ENCODE data around the gene ARHGAP31.
"Not testable (repeated sequence)": the region's sequence is repeated elsewhere in the genome, so short reads cannot be mapped to it uniquely, and the experiment has no call there.

ARHGAP31 gene

DNA sequence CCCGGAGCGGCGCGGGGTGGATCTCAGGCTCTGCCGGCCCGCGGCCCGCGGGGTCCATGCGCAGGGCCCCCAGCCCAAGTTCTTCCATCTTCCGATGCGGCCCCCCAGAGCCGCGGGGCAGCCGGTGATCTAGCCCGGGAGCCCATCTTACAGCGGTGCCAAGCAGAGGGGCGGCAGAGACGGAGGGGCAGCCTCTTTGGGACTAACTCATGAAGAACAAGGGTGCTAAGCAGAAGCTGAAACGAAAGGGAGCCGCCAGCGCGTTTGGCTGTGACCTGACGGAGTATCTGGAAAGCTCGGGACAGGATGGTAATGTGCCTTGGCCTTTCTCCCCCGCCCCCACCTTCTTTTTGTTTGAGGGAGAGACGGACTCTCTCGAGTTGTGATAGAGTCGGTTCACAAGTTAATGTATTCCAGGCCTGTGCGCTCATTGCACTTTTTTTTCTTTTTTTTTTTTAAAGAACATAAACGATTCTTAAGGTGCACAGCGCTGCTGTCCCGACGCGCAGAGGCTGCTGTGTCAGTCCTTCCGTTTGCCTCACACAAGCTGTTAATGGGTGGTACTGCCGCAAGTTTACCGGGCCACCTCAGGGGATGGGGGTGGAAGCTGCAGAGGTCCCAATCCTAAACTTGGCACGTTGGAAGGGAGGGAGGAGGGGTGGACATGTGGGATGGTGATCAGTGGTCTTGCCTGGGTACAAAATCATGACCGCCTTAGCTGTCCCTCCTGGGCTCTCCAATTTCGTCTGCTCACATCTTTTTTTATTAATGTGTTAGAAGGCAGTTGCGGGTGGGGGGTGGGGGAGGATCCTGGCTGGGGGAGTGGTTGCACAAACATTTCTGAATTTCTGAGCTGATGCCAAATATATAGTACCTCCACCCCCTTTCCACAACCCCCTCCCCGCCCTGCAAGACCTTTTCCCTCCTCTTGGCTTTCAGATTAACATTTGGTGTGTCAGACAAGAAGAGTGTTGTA lies 801 bp downstream of the ARHGAP31 start:
- DNase-seq = no peak

DNA sequence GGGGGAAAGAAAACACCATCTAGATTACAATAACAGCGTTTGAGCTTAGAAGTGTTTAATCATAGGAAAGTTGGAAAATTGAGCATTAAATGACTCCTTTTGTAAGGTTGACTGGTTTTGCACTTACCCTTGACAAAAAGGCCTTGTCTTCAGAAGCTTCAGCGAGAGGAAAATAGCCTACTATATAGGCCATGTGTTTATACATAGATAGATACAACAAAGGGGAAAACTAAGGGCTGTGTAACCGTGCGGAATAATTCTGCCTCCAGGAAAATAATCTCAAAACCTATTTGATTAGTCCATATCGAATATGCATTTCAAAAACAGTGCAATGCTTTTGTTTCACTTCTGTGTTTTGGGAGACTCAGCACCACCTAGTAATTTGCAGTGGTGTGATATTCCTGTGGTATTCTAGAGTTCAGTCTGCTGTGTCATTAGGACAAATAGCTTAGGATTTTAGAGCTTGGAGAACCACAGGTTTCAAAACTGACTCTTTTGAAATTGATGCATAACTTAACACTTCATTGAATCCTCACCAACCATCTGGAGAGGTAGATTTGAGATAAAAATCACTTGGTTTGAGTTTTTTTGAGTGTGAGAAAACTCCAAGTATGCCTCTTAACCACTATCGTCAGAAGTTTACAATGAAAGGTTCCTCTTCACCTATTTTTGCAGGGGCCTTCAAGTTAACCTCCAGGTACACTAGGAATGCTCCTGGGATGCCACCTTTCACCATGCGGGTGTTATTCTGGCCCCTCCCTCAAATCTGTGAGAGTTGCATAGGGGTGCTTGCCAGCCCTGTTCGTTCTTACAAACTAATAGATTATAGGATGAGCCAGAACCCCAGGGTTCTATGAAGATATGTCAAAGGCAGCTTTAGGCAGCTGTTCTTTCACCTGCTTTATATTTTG lies 1.9 kb downstream of the ARHGAP31 start:
- DNase-seq = no peak

DNA sequence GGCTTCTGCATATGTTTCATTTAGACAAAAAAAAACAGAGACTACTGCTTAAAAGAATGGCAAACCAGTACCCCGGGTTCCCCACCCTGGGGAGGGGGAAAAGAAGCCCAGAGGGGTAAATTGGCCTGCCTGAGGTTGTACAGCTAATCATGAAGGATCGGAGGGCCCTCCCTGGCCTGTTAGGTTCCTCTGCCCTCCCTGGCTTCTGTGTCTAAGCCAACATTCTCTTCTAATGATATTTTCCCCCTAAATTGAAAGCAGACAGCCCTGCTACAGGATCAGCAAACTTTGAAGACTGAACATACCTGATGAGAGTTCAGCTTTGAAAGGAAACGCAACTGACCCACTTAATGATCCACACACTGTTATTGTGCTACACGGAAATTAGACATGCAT lies 2.5 kb downstream of the ARHGAP31 start:
- no peak for DNase-seq

DNA sequence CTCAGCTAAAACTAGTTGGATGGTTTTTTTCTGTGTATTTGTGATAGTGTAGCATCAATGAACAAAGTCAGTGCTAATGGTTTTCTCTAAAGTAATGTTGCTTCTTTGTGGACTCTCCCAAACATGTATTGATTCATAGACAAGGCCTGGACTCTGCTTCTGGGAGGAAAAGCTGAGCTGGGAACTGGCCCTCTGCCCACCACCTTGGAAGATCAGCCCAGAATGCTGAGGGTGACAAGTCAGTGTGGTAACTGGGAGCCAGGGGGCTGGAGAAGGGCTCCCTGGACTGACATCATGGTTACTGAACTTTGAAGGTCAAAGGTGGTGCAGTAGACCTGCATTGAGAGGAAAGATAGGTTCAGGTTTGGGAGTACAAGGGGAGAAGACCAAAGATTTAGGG lies 3.0 kb downstream of the ARHGAP31 start:
- no peak for DNase-seq

DNA sequence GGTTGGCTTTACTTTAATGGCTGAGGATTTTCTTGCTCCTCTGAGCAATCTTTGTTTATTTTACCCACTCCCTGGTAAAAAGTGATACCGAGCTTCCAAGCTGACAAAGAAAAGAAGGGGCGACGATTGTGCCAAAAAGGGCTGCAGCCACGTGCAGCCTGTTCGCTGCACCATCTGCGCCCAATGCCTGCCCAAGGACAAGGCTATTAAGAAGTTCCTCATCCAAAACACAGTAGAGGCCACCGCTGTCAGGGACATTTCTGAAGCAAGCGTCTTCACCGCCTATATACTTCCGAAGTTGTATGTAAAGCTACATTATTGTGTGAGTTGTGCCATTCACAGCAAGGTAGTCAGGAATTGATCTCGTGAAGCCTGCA lies 4.4 kb downstream of the ARHGAP31 start:
- no peak for DNase-seq

DNA sequence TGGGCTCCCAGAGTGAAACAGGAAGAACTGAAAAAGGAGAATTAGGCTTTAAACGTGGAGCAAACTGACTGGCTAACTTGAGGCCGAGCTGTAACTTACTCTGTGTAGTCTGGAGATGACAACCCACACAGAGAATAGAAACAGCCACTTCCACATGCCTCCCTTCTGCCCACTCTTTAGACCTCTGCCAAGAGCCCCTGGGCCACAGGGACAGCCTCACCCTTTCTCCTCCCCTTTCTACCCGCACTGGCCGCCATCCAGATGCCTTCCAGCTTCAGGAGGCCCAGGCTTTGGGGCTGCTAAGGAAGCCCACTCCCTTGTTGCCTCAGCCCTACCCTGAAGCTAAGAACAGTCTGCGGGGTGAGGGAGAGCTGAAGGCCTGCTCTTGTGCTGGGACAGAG lies 6.8 kb downstream of the ARHGAP31 start:
- no peak for DNase-seq

DNA sequence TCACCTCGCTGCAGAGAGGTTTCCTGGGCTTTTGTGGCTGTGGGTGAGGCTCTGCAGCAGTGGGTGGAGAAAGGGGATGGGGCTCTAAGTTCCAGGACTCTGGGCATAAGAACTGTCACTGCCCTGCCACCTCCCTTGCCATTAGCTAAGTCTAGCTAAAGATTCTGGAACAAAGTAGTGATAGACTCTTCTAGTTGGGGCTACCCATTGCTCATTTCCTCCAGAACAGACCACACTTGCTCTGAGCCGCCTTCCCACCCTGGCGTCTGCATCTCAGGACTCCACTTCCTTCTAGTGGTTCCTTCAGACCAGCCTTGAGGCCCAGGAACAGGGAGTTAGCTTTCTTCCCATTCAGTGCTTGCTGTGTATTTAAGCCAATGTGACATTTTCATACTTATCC lies 7.5 kb downstream of the ARHGAP31 start:
- DNase-seq = no peak

DNA sequence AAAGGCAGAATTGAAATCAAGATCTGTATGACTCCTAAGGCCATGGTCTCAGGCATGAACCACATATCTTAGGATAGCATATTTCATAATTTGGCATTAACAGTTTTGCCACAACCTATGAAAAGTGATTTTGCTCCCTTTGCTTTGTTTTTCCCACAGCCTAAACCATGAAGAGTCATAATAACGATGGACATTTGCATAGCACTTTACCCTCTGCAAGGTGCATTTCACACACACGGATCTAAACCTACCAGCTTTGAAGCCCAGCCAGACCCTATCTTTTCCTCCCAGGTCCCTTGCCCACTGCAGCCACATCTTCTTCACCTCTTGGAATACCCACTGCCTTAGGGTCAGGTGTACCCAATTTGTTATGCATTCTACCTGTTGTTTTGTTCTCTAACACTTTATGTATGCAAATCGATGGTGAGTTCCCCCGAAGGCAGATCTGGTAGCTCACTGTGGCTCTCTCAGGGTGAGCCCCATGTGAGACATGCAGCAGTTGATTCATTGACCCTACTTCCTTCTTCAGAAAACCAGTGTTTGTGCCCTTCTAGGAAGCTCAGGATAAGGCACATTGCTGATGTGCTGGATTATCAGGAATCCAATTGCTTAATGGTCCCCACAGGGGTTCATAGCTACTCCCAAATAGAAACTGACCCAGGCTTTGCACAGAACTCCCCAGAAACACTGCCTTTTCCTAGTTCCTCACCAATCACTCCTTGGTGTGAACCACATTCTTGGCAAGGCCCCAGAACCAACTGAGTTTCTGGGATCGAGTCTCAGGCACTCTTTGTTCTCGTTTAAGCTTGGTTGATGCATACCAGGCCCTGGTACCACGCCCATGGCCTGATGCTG lies 8.7 kb downstream of the ARHGAP31 start:
- DNase-seq = no peak

DNA sequence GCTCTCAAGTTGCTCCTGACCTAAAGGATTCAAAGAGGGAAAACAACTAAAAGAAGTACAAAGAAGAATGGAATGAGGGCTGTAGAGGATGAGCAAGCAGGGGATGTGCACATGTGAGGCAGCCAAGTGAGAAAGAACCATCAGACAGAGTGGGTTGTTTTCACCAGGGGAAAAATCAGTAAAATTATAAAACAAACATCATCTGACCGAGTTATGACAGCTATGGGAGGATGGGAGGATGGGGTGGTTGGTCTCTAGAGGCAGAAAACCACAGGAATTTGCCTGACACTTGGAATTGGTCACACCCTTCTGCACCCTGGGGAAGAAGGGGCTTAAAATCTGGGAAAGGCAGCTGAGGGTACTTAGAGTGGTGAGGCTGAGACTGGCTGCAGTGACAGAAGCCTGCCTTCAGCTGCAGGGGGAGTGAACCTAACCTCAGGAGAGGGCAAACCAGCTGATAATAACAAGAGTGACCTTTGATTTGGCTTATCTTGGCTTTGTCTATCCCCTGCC lies 10.1 kb downstream of the ARHGAP31 start:
- no peak for DNase-seq

DNA sequence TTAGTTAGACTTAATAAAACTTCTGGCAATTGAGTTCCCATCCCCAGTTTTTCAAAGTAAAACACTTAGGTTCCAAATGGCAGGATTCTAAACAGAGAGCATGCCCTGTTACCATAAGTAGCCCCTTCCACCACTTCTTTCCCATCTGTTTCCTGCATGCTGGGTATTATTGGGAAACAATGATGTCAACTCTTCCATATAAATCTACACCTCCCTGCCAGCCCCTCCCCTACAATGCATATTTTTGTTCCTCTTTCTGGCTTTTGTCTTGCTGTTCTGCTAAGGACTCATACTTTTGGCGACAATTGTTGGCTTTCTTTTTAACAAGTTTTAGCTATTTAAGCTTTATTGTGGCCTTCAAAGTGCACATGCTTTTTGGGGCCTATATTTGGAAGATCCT lies 11.1 kb downstream of the ARHGAP31 start:
- no peak for DNase-seq

DNA sequence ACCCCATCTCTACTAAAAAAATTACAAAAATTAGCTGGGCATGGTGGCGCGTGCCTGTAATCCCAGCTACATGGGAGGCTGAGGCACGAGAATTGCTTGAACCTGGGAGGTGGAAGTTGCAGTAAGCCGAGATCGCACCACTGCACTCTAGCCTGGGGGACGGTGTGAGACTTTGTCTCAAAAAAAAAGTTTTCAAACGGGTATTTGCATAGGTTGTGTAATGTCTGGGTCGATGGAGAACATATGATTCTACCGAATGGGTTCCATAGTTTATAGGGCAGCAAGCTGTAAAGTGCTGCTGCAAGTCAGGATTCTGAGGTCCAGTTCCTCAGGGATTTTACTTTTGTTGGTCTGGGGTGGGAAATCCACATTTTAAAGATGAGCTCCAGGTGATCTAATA lies 12.2 kb downstream of the ARHGAP31 start:
- not testable (repeated sequence) for DNase-seq

DNA sequence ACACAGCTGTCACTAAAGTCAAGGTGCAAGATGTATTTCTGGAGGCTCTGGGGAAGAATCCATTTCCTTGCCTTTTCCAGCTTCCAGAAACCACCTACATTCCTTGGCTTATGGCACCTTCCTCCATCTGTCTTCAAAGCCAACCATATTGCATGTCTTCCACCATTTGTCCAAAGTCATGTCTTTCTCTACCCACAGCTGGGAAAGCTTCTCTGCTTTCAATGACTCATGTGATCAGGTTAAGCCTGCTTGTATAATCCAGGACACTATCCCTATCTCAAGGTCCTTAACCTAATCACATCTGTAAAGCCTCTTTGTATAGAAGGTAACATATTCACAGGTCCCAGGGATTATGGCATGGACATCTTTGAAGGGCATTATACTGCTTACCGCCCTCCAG lies 14.2 kb downstream of the ARHGAP31 start:
- no peak for DNase-seq

DNA sequence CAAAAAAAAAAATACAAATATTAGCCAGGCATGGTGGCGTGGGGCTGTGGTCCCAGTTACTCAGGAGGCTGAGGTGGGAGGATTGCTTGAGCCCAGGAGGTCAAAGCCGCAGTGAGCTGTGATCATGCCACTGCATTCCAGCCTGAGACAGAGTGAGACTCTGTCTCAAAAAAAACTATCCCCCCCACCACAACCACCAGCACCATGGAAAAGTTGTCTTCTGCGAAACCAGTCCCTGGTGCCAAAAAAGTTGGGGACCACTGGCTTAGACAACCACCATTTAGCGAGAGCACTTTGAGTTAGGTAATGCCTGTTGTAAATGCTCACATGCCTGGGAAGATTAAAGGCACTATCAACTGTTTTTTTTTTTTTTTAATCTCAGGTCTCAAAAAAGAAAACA lies 15.4 kb downstream of the ARHGAP31 start:
- DNase-seq = no peak

DNA sequence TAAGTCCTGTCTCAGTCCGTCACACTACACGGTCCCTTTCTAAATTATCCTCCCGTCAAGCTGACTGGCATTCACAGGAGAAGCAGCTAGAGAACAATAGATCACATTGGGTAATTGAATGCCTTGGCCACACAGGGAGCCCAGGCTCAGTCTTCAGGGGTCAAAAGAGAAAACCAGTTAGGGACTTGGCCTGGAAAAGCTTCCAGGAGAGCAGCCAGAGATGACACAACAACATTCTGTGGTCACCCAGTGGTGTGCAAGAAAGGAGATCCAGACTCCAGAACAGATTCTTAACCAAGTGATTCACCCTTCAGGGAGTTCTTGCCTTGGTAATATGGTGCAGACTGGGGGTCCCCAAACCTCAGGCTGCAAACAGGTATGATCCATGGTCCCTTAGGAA lies 15.9 kb downstream of the ARHGAP31 start:
- no peak for DNase-seq

DNA sequence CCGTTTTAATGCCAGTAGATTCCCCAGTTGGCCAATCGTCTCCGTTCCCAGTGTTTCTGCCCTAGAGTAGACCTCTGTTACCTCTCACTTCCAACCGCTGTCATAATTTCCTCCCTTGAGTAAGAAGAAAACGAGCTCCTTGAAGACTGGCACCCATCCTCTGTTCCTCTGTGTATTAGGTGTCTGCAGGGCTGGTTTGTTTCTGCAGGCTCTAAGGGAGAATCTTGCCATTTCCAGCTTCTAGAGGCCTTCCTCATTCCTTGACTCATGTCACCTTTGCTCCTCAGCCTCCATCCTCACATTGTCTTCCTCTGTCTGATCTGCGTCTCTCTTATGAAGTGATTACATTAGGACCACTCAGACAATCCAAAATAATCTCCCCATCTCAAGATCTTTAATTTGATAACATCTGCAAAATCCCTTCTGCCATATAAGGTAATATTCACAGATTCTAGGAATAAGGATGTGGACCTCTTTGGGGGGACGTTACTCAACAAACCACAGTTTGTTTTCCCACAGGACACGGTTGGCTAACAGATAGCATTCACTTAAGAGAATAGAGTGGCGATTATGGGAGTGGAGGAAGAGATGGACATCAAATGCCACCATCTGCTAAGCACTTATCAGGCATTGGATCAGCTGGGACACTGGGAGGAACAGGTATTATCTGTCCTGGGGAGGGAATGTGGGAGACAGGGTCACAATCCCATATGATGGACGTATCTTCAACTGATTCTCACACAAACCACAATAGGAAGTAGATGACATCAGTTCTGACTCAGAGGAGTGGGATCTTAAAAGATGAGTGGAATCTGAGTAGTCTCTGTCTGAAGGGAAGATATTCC lies 17.1 kb downstream of the ARHGAP31 start:
- DNase-seq = no peak

DNA sequence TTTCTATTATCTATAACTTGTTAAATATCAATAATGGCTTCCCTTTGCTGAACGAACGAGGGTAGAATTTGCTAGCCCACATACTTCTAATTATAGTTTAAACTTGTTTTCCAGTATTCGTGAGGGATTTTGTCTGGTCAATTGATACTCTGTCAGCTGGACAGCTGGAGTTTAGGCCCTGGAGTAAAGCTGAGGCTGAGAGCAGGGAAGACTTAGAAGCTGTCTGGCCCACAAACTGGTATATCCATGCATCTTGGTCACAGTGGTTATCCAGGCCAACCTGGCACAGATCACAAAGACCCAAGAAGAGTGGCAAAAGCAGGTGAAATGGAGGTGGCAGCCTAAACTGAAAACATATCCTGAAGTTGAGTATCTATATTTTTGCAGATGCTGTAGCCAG lies 19.3 kb downstream of the ARHGAP31 start:
- DNase-seq = no peak

DNA sequence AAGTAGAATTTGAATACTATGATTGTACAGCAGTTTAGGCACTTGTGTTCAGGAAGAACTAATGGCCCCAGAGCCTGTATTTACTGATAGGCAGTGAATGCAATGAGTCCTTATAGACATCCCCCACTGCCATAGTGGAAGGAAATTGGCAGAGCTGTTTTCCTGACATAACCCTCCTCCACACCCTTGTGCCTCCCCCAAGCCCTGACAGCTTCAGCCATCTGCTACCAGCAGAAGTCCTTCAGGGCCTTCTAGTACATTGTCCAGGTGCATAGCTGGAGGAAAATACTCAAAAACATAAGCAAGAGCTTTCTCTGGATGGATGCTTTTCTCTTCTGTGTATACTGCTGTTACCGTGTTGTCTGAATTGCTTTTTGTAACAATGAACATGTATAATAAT lies 20.6 kb downstream of the ARHGAP31 start:
- DNase-seq = peak; percentile 7

DNA sequence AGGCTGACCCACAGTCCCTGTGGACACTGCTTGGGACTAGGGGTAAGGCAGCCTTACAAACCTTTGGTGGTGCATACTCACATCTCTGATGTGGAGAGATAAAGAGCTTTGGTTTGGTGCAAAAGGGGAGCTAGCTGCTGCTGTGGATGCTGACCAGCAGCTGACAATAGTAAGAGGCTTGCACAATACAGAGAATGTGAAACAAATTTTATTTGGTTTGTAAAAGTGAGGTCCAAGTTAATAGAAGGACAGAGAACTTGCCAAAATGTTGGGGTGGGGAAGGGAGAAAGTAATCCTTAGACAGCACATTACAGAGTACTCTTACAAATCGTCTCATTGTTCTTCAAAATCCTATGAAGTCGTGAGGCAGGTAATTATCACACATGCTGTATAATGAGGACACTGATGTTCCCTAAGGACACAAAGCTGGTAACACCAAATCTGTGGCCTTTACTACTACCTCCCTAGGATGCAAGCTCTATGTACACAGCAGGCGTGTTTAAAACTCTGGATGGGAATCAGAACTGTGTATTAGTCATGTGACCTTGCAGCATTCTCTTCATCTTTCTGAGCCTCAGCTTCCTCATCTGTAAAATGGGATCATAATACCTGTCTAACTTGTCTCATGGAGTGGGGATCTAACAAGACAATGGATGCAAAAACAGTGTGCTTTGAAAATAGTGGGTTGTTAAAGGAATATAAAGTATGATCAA lies 21.6 kb downstream of the ARHGAP31 start:
- no peak for DNase-seq

DNA sequence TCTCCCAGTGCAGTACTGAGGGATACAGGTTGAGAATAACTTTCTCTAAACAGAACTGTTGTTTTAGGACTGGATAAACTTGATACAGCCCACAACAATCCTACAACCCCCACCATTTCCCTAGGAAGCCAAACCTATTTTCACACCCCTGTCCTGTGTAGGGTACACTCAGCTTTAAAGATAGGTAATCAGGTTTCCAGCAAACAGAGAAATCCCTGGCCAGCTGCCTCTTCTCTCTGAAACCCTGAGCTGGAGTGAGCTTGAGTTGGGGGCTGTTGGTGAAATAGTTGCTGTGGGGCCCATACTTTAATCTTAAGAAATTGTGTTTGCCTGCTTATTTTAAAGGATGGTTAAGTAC lies 22.1 kb downstream of the ARHGAP31 start:
- no peak for DNase-seq

DNA sequence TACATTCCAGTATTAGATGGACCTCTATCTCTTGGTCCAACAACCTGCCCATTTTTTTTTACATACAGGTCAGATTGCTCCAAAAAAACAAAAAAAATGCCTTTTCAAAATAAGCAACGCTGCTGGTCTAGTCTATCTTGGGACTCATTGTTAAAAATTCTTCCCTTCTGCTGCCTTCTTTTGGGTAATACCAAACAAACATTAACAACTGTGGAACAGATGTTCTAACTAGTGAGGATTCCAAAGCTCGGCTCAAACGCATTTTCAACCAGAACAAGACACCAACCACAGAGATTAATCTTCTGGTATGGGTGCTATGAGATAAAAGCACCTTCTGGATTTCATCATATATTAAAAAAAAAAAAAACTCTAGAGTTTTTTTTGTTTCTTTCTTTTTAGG lies 24.7 kb downstream of the ARHGAP31 start:
- DNase-seq = no peak

DNA sequence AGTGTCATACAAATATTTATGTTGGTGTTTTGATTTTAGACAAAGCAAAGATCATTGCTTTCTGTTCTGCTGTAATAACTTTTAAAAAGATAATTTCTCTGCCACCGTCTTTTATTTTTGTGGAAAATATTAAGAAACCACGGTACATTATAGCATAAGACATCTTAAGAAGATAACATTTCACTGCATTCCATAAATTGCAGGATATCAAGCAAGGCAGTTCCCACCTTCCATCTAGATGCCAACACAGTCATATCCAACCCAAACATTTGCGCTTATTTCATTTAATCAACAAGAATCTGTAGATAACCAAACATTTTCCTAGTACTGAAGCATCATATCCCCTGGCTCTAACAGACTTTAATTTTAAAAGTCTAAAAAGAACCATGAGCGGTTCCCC lies 25.1 kb downstream of the ARHGAP31 start:
- DNase-seq = no peak
